ENCODE data around the gene NCAM2.

GRCh38 chr21:21039624-21040170 lies 41.5 kb downstream of the NCAM2 start:
- TF ChIP-seq POLR2AphosphoS5 (IDR thresholded peaks at IDR 0.05; ENCODE audit: low read depth, low read length) (no peak), EZH2 (IDR thresholded peaks at IDR 0.05) (no peak), CTCF (IDR thresholded peaks at IDR 0.05 in 2 of 3, conservative IDR thresholded peaks at IDR 0.05 in 1 of 3; ENCODE audit: borderline replicate concordance in 1 of 3, insufficient read depth in 1 of 3, low read depth in 2 of 3, low read length in 2 of 3) (no peak), POLR2A (IDR thresholded peaks at IDR 0.05; ENCODE audit: borderline replicate concordance, extremely low read depth, insufficient read depth, insufficient read length) (no peak), SIN3A (IDR thresholded peaks at IDR 0.05; ENCODE audit: low read depth) (no peak)

Data from HCT116 (cell line).